Breast epithelium (tissue), 4 donors: Measurements from ENCODE around the gene FKBP14. TPM values are rescaled to one million over a fixed set of nuclear protein-coding genes. Genes with fewer than 3 reads are reported as not detected.

ENCODE experiments used
- DNase-seq, 2 donors: peaks; one replicate each; pipeline ENCODE4 v3.0.0-alpha.2; 2019; ENCODE audit warnings: low spot score in 2 of 2
- H3K27ac ChIP-seq, 2 donors: fragments of 200-600 bp; sonication (generic) in 1 of 2; one replicate each; pipeline ENCODE4 v1.5.1; 2016 to 2019; ENCODE audit warnings: mild to moderate bottlenecking in 1 of 2
- H3K27me3 ChIP-seq, 2 donors: fragments of 200-600 bp; sonication (generic) in 1 of 2; one replicate each; pipeline versions ENCODE4 v1.5.1 to v1.6.0; 2017 to 2019; ENCODE audit warnings: control low read depth in 1 of 2, mild to moderate bottlenecking in 1 of 2
- H3K36me3 ChIP-seq: fragments of 200-600 bp; one replicate; pipeline ENCODE4 v1.5.1; 2019
- H3K4me1 ChIP-seq, 2 donors: fragments of 200-600 bp; sonication (generic); one replicate each; pipeline ENCODE4 v1.5.1; 2016 to 2019; ENCODE audit warnings: control low read depth in 1 of 2
- H3K4me3 ChIP-seq, 3 donors: fragments of 200-600 bp; sonication (generic); 1 replicate in 2 of 3; 2 replicates in 1 of 3; pipeline ENCODE4 v1.5.1; 2016 to 2019; ENCODE audit warnings: mild to moderate bottlenecking in 3 of 3, moderate library complexity in 2 of 3
- H3K9me3 ChIP-seq, 2 donors: fragments of 200-600 bp; sonication (generic) in 1 of 2; one replicate each; pipeline ENCODE4 v1.5.1; 2016 to 2019; ENCODE audit warnings: control low read depth in 1 of 2
- POLR2A ChIP-seq: fragments of 450-650 bp; IDR thresholded peaks from one replicate; pipeline ENCODE4 v1.6.1; 2016; ENCODE audit warnings: antibody characterized with exemption, mild to moderate bottlenecking, moderate library complexity
- POLR2AphosphoS5 ChIP-seq, 3 donors: sonication (generic); formaldehyde crosslinking; IDR thresholded peaks; one replicate each; pipeline ENCODE4 v1.6.1; 2017; ENCODE audit warnings: antibody characterized with exemption in 3 of 3
- intact Hi-C: fragments of 100-400 bp; cut with DNase I; formaldehyde crosslinking; loops from one replicate; pipeline ENCODE4 v1.15.1; 2023; ENCODE audit warnings: low total_unique reads
- total RNA-seq, 3 donors: library from RNA; depleted of rRNA; stranded (reverse); fragments of >200 nt; gene quantifications; one replicate each; pipeline ENCODE4 v1.1.0, GENCODE V29; 2016
- TF ChIP-seq, protein P1 (sequence below), 3 donors: fragments of 450-650 bp; IDR thresholded peaks; one replicate each; pipeline ENCODE4 v1.5.1; 2016 to 2017; ENCODE audit warnings: antibody characterized with exemption in 3 of 3, mild to moderate bottlenecking in 3 of 3, moderate library complexity in 3 of 3

FKBP14 gene
- total RNA-seq, 3 donors from 2014 or later, result 3.8 to 13.0 (median 9.5) TPM

DNA sequence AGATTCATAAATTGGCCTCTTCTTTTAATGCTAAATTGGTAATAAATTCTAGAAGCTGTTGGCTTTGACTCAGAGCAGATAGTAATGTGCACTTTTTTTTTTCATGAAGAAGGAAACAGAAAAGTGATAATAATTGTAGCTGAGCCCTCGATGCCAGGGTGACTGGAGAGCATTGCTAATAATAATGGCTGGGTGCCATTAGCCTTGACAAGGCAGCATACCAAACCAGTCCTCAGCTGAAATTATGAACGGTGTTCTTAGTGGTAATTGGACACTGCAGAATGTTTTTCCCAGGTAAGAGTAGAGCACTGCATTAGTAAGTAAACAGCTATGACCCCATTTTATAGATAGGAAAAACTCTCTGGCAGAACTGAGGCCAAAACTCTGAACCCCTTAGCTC is 20.6 kb upstream of the FKBP14 start:
- Histone ChIP-seq H3K9me3 (no peaks in the 10 kb centered on the region), H3K27me3 (no peaks in the 10 kb centered on the region), H3K36me3 (no peaks in the 10 kb centered on the region), H3K4me1 (no peaks in the 10 kb centered on the region), H3K27ac (no peak overlapping the region), H3K4me3 (no peak overlapping the region)
- intact Hi-C loops, result no loop called here
- TF ChIP-seq, protein P1, sequence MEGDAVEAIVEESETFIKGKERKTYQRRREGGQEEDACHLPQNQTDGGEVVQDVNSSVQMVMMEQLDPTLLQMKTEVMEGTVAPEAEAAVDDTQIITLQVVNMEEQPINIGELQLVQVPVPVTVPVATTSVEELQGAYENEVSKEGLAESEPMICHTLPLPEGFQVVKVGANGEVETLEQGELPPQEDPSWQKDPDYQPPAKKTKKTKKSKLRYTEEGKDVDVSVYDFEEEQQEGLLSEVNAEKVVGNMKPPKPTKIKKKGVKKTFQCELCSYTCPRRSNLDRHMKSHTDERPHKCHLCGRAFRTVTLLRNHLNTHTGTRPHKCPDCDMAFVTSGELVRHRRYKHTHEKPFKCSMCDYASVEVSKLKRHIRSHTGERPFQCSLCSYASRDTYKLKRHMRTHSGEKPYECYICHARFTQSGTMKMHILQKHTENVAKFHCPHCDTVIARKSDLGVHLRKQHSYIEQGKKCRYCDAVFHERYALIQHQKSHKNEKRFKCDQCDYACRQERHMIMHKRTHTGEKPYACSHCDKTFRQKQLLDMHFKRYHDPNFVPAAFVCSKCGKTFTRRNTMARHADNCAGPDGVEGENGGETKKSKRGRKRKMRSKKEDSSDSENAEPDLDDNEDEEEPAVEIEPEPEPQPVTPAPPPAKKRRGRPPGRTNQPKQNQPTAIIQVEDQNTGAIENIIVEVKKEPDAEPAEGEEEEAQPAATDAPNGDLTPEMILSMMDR (IDR thresholded peaks at IDR 0.05), result no peak
- TF ChIP-seq POLR2AphosphoS5 (IDR thresholded peaks at IDR 0.05) (no peak), POLR2A (no peak)
- DNase-seq, result no peak

DNA sequence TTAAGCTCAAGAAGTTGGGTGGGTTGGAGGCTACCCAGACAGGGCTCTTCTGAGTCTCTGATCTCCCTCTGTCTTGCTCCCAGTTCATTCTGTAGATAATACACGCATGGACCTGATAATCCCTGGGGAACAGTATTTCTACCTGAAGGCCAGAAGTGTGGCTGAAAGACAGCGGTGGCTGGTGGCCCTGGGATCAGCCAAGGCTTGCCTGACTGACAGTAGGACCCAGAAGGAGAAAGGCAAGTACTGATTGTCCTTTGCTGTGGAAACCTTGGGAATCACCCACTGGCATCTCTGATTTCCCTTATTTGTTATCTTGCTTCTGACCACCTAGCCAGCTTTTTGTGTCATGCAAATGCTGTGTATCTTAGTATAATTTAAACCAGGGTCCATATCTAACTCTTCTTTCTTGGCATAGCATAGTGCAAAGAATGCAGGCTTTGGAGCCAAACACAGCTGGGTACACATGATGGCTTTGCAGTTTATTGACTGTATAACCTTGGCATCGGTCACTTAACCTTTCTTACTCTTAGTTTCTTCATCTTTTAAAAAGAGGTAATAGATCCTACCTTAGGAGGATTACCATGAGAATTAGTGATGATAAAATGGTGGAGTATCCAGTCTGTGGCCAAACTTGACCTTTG is 19.7 kb upstream of the FKBP14 start:
- Histone ChIP-seq H3K27ac (no peak overlapping the region), H3K36me3 (no peaks in the 10 kb centered on the region), H3K9me3 (no peaks in the 10 kb centered on the region), H3K27me3 (no peaks in the 10 kb centered on the region), H3K4me3 (no peak overlapping the region), H3K4me1 (no peaks in the 10 kb centered on the region)
- TF ChIP-seq, protein P1 (IDR thresholded peaks at IDR 0.05), result no peak
- TF ChIP-seq POLR2A, result no peak
- intact Hi-C loops, result no loop called here
- no peak for DNase-seq

DNA sequence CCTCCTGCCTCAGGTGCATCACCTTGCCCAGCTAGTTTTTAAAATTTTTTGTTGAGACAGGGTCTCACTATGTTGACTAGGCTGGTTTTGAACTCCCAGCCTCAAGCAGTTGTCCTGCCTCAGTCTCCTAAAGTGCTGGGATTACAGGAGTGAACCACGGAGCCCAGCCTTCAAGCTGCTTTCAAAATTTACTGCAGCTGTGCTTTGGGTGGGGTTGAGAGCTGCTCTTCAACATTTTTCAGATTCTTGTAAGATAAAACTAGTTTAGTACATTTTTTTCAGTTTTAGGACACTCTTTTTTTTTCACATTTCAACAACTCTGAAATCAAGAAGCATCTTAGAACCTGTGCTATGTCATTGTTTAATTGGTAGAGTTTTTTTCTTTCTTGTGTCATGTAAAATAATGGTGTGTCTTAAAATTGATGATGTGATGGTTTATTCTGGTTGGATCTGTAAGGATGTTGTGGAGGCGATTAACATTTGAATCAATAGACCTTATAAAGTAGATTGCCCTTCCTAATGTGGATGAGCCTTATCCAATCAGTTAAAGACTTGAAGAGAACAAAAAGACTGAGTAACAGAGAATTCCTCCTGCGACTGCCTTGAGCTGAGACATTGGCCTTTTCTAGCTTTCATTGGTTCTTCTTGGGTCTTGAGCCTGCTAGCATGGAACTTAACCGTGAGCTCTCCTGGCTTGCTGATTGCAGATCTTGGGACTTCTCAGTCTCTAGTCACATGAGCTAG is 15.2 kb upstream of the FKBP14 start:
- Histone ChIP-seq H3K27me3 (no peaks in the 10 kb centered on the region), H3K9me3 (no peaks in the 10 kb centered on the region), H3K36me3 (no peaks in the 10 kb centered on the region), H3K27ac (no peak overlapping the region), H3K4me3 (no peak overlapping the region), H3K4me1 (no peaks in the 10 kb centered on the region)
- TF ChIP-seq, protein P1 (IDR thresholded peaks at IDR 0.05), result no peak
- no peak for DNase-seq
- intact Hi-C loops, result no loop called here

DNA sequence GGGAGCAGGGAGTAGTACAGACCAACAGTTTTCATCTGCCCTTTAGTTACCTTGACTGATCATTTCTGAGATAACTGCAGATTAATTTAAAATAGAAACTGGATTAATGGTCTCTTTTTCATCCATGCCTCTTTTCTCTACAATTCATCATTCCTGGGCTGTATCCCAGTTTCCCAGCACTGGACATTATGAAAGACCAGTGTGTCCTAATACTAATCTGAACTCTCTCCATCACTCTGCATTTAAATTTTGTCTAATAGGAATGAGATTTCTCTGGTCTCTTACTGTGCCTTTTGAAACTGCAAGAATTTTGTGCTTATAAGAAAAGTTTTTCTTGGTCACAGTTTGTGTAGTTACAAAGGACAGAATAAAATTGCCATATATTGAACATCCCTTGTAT is 14.4 kb upstream of the FKBP14 start:
- H3K27ac ChIP-seq, result no peak overlapping the region

More for the DNA sequence above, 14.4 kb upstream of the FKBP14 start:
- H3K27me3 ChIP-seq, result no peaks in the 10 kb centered on the region
- no peaks in the 10 kb centered on the region for H3K9me3 ChIP-seq
- H3K4me3 ChIP-seq, result no peak overlapping the region
- intact Hi-C loops, result no loop called here
- H3K36me3 ChIP-seq, result no peaks in the 10 kb centered on the region
- DNase-seq, result no peak
- TF ChIP-seq POLR2A, result no peak
- TF ChIP-seq, protein P1 (IDR thresholded peaks at IDR 0.05), result no peak
- no peak for TF ChIP-seq POLR2AphosphoS5 (IDR thresholded peaks at IDR 0.05)
- H3K4me1 ChIP-seq, result no peaks in the 10 kb centered on the region
